Cardiac fibroblast (primary cell): Measurements from ENCODE around the gene STAU1.

Source experiments
- DNase-seq, 2 donors: peaks; one replicate each; pipeline versions ENCODE4 v3.0.0 to v3.0.0-alpha.2; 2010; ENCODE audit warnings: low read depth in 2 of 2
- H3K4me3 ChIP-seq, 2 donors: replicated peaks in 1 of 2; 1 replicate in 1 of 2; 2 replicates in 1 of 2; pipeline ENCODE4 v1.5.1; 2011; ENCODE audit warnings: low read depth in 2 of 2, low read length in 2 of 2, mild to moderate bottlenecking in 2 of 2, moderate library complexity in 1 of 2
- CTCF ChIP-seq: IDR thresholded peaks from one replicate; pipeline ENCODE4 v1.5.1; 2011; ENCODE audit warnings: low read depth, mild to moderate bottlenecking, low read length, inconsistent platforms

Gene STAU1

DNA sequence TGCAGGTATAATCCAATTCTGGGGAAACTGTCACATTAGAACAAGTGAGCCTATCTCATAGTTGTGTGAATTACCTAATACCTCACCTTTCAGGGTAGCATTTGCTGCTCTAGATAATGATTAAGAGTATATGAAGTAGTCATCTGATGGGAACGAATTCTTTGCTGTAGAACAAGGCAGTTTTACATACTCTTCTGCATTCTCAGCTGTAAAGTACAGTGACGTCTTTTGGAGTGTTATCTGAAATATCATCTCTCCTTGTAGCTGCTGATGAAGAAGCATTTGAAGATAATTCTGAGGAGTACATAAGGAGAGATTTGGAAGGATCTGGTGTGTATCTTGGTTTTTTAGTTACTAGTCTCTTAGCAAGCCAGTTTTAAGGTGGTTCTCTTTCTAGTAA lies 113.6 kb downstream of the STAU1 start:
- DNase-seq: no peak
- no peak overlapping the region for H3K4me3 ChIP-seq
- no peak for TF ChIP-seq CTCF
